Trophoblast cell (in vitro differentiated cells and primary cell): ENCODE measurements around the gene GRID1.

Experiments
- DNase-seq, 2 donors: peaks; one replicate each; pipeline ENCODE4 v3.0.0-alpha.2; 2016
- H2AFZ ChIP-seq: 2 replicates; pipeline ENCODE4 v1.6.1; 2013; ENCODE audit warnings: low read length, moderate library complexity, mild to moderate bottlenecking; ENCODE audit not compliant: insufficient read depth, poor library complexity
- H2AK5ac ChIP-seq: 2 replicates; pipeline ENCODE4 v1.6.1; 2013; ENCODE audit warnings: mild to moderate bottlenecking, low read length
- H2BK120ac ChIP-seq: 2 replicates; pipeline ENCODE4 v1.6.1; 2013; ENCODE audit warnings: low read length, mild to moderate bottlenecking, moderate library complexity; ENCODE audit not compliant: insufficient read depth, poor library complexity
- H2BK12ac ChIP-seq: 2 replicates; pipeline ENCODE4 v1.6.1; 2013; ENCODE audit warnings: mild to moderate bottlenecking, low read length, moderate library complexity
- H2BK5ac ChIP-seq: 2 replicates; pipeline ENCODE4 v1.6.1; 2013; ENCODE audit warnings: low read length, low read depth, moderate library complexity, mild to moderate bottlenecking; ENCODE audit not compliant: poor library complexity
- H3K14ac ChIP-seq: 2 replicates; pipeline ENCODE4 v1.6.1; 2013; ENCODE audit warnings: mild to moderate bottlenecking, low read length
- H3K18ac ChIP-seq: 2 replicates; pipeline ENCODE4 v1.6.1; 2013; ENCODE audit warnings: mild to moderate bottlenecking, low read length
- H3K23ac ChIP-seq: 2 replicates; pipeline ENCODE4 v1.6.1; 2013; ENCODE audit warnings: low read length
- H3K27ac ChIP-seq: 2 replicates; pipeline ENCODE4 v1.5.1; 2013; ENCODE audit warnings: low read depth, mild to moderate bottlenecking, inconsistent platforms, low read length, moderate library complexity
- H3K27me3 ChIP-seq: 2 replicates; pipeline ENCODE4 v1.6.1; 2013; ENCODE audit warnings: inconsistent platforms, mild to moderate bottlenecking, low read length, moderate library complexity; ENCODE audit not compliant: insufficient read depth
- H3K36me3 ChIP-seq, 2 experiments: 1 replicate in 1 of 2; 2 replicates in 1 of 2; pipeline ENCODE4 v1.6.1; 2013; ENCODE audit warnings: low read length in 2 of 2, mild to moderate bottlenecking in 2 of 2, moderate library complexity in 1 of 2; ENCODE audit not compliant: insufficient read depth in 2 of 2, control insufficient read depth in 1 of 2
- H3K4ac ChIP-seq: 2 replicates; pipeline ENCODE4 v1.6.1; 2013; ENCODE audit warnings: low read depth, mild to moderate bottlenecking, low read length, moderate library complexity
- H3K4me1 ChIP-seq, 2 experiments: 1 replicate in 1 of 2; 2 replicates in 1 of 2; pipeline ENCODE4 v1.6.1; 2013; ENCODE audit warnings: low read length in 2 of 2, mild to moderate bottlenecking in 2 of 2, moderate library complexity in 1 of 2; ENCODE audit not compliant: insufficient read depth in 2 of 2, control insufficient read depth in 1 of 2
- H3K4me2 ChIP-seq: 2 replicates; pipeline ENCODE4 v1.6.1; 2013; ENCODE audit warnings: inconsistent platforms, mild to moderate bottlenecking, low read length, moderate library complexity
- H3K4me3 ChIP-seq: 2 replicates; pipeline ENCODE4 v1.5.1; 2013; ENCODE audit warnings: mild to moderate bottlenecking, low read depth, low read length, inconsistent platforms
- H3K79me1 ChIP-seq: one replicate; pipeline ENCODE4 v1.6.1; 2013; ENCODE audit warnings: low read length
- H3K79me2 ChIP-seq: 2 replicates; pipeline ENCODE4 v1.6.1; 2013; ENCODE audit warnings: low read length, mild to moderate bottlenecking; ENCODE audit not compliant: control insufficient read depth, insufficient read depth, poor library complexity
- H3K9ac ChIP-seq: 2 replicates; pipeline ENCODE4 v1.6.1; 2013; ENCODE audit warnings: mild to moderate bottlenecking, low read length
- H3K9me3 ChIP-seq: 2 replicates; pipeline ENCODE4 v1.6.1; 2013; ENCODE audit warnings: low read depth, mild to moderate bottlenecking, control low read depth, inconsistent platforms, low read length; ENCODE audit not compliant: insufficient read depth
- H4K12ac ChIP-seq: 2 replicates; pipeline ENCODE4 v1.6.1; 2013; ENCODE audit warnings: low read depth, mild to moderate bottlenecking, low read length, moderate library complexity
- H4K8ac ChIP-seq: 2 replicates; pipeline ENCODE4 v1.6.1; 2013; ENCODE audit warnings: low read depth, mild to moderate bottlenecking, low read length, moderate library complexity
- H4K91ac ChIP-seq: one replicate; pipeline ENCODE4 v1.6.1; 2013; ENCODE audit warnings: low read depth, mild to moderate bottlenecking, low read length, moderate library complexity
- WGBS: extraction: QIAGEN DNeasy Blood & Tissue Kit; methylation state at CpG from one replicate; pipeline ENCODE4 v1.1.7; 2013; ENCODE audit warnings: missing lambda C conversion rate; ENCODE audit not compliant: insufficient read length, insufficient coverage; ENCODE audit errors: extremely low coverage; 5-methylcytosine and 5-hydroxymethylcytosine counted together

Gene GRID1

GRCh38 chr10:86019141-86019540 lies 347.5 kb downstream of the GRID1 start:
- no peaks in the 10 kb centered on the region for H3K79me1 ChIP-seq
- H3K9ac ChIP-seq = no peak overlapping the region
- no peak overlapping the region for H3K14ac ChIP-seq
- no peak overlapping the region for H3K4me3 ChIP-seq
- H4K91ac ChIP-seq = no peak overlapping the region
- no peak overlapping the region for H3K4ac ChIP-seq
- H3K4me1 ChIP-seq = no peaks in the 10 kb centered on the region
- H3K36me3 ChIP-seq = no peaks in the 10 kb centered on the region
- no peak for DNase-seq
- H2BK5ac ChIP-seq = no peak overlapping the region
- H4K12ac ChIP-seq = no peak overlapping the region
- H2AK5ac ChIP-seq = no peak overlapping the region
- no peaks in the 10 kb centered on the region for H3K79me2 ChIP-seq
- peaks cover 2% of the 10 kb centered on the region for H3K9me3 ChIP-seq
- no peak overlapping the region for H2BK12ac ChIP-seq
- no peak overlapping the region for H3K27ac ChIP-seq
- no peak overlapping the region for H3K23ac ChIP-seq
- no peak overlapping the region for H2AFZ ChIP-seq
- H3K4me2 ChIP-seq = no peak overlapping the region
- no peak overlapping the region for H4K8ac ChIP-seq
- H3K18ac ChIP-seq = no peak overlapping the region
- H3K27me3 ChIP-seq = no peaks in the 10 kb centered on the region
- WGBS = no CpG with 5 or more reads among the region's 4 CpGs
- H2BK120ac ChIP-seq = no peak overlapping the region

GRCh38 chr10:86018735-86019058 lies 347.9 kb downstream of the GRID1 start:
- no peak overlapping the region for H3K27ac ChIP-seq
- no peak overlapping the region for H4K91ac ChIP-seq
- H3K36me3 ChIP-seq = no peaks in the 10 kb centered on the region
- no peaks in the 10 kb centered on the region for H3K79me2 ChIP-seq
- H2BK5ac ChIP-seq = no peak overlapping the region
- H3K4ac ChIP-seq = no peak overlapping the region
- no peak overlapping the region for H2BK12ac ChIP-seq
- H2AK5ac ChIP-seq = no peak overlapping the region
- H3K4me2 ChIP-seq = no peak overlapping the region
- H3K9ac ChIP-seq = no peak overlapping the region
- no peak overlapping the region for H3K4me3 ChIP-seq
- H2AFZ ChIP-seq = no peak overlapping the region
- H3K4me1 ChIP-seq = no peaks in the 10 kb centered on the region
- H4K8ac ChIP-seq = no peak overlapping the region
- no peaks in the 10 kb centered on the region for H3K27me3 ChIP-seq
- H3K9me3 ChIP-seq = peaks cover 2% of the 10 kb centered on the region
- no peak overlapping the region for H3K23ac ChIP-seq
- no peak overlapping the region for H3K18ac ChIP-seq
- no peak for DNase-seq
- H4K12ac ChIP-seq = no peak overlapping the region
- H2BK120ac ChIP-seq = no peak overlapping the region
- no peaks in the 10 kb centered on the region for H3K79me1 ChIP-seq
- H3K14ac ChIP-seq = no peak overlapping the region
- no CpG with 5 or more reads among the region's 1 CpG for WGBS

- H3K4me1 ChIP-seq = no peaks in the 10 kb centered on the region
- H3K79me2 ChIP-seq = no peaks in the 10 kb centered on the region
- H4K91ac ChIP-seq = no peak overlapping the region
- no peaks in the 10 kb centered on the region for H3K36me3 ChIP-seq
- H3K9me3 ChIP-seq = peaks cover 2% of the 10 kb centered on the region
- no peak overlapping the region for H3K4ac ChIP-seq
- no peak overlapping the region for H3K4me3 ChIP-seq
- H3K27ac ChIP-seq = no peak overlapping the region
- H3K23ac ChIP-seq = no peak overlapping the region
- DNase-seq = no peak
- no peak overlapping the region for H2AK5ac ChIP-seq
- H3K9ac ChIP-seq = no peak overlapping the region
- no peak overlapping the region for H3K14ac ChIP-seq
- no peak overlapping the region for H2BK12ac ChIP-seq
- H3K18ac ChIP-seq = no peak overlapping the region
- no peaks in the 10 kb centered on the region for H3K79me1 ChIP-seq
- no peaks in the 10 kb centered on the region for H3K27me3 ChIP-seq
- no peak overlapping the region for H3K4me2 ChIP-seq
- no peak overlapping the region for H4K8ac ChIP-seq
- H2AFZ ChIP-seq = no peak overlapping the region
- no CpG with 5 or more reads among the region's 13 CpGs for WGBS
- H2BK120ac ChIP-seq = no peak overlapping the region
- no peak overlapping the region for H2BK5ac ChIP-seq
- H4K12ac ChIP-seq = no peak overlapping the region
Observed at GRCh38 chr10:86017841-86018734, 348.5 kb downstream of the GRID1 start.

- H2AK5ac ChIP-seq = no peak overlapping the region
- no peaks in the 10 kb centered on the region for H3K36me3 ChIP-seq
- no peak overlapping the region for H2BK5ac ChIP-seq
- no peak overlapping the region for H3K9ac ChIP-seq
- no peak overlapping the region for H2BK120ac ChIP-seq
- H4K12ac ChIP-seq = no peak overlapping the region
- H4K91ac ChIP-seq = no peak overlapping the region
- H3K23ac ChIP-seq = no peak overlapping the region
- H3K27ac ChIP-seq = no peak overlapping the region
- WGBS = no CpG with 5 or more reads among the region's 2 CpGs
- no peak for DNase-seq
- H3K14ac ChIP-seq = no peak overlapping the region
- no peak overlapping the region for H3K4me2 ChIP-seq
- H3K4ac ChIP-seq = no peak overlapping the region
- no peak overlapping the region for H2AFZ ChIP-seq
- H3K9me3 ChIP-seq = no peaks in the 10 kb centered on the region
- H3K4me3 ChIP-seq = no peak overlapping the region
- no peak overlapping the region for H2BK12ac ChIP-seq
- H3K27me3 ChIP-seq = no peaks in the 10 kb centered on the region
- H3K18ac ChIP-seq = no peak overlapping the region
- no peaks in the 10 kb centered on the region for H3K4me1 ChIP-seq
- no peaks in the 10 kb centered on the region for H3K79me1 ChIP-seq
- H4K8ac ChIP-seq = no peak overlapping the region
- H3K79me2 ChIP-seq = no peaks in the 10 kb centered on the region
Observed at GRCh38 chr10:86013568-86013967, 353.0 kb downstream of the GRID1 start.
